Measurements from ENCODE around the gene FUT2. TPM values are rescaled to one million over a fixed set of nuclear protein-coding genes. Genes with fewer than 3 reads are reported as not detected.

Gene FUT2
- total and polyA plus RNA-seq, 2 of the 13 experiments (the other 11 are each of a cell fraction or from before 2014, with no cell fraction given): 0.07 TPM; not detected in 1

DNA sequence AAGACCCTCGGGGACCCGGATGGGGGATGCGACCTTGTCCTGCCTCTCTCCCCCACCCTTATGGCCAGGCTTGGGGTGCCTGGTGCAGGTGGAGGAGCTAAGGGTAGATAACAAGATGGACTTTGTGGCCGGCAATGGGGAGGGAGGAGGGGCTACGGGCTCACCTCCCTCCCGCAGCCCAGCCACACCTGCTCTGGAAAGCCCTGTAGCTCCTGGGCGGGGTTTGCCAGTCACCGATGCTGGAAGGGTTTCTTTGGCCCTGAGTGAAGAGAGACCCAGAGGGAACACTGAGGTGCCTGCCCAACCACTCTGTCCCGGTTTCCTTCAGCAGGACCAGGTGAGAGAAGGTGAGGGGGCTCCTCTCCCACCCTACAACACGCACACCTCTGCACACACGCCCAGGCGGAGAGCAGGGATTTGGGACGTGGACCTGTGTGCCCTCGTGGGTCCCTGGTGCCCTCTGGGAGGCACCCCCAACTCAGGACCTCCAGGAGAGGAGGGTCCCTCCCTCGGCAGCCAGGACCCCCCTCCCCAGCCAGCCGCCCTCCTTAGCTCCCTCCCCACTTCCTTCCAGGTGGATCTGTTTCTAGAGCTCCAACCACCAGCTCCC, at the start of gene FUT2 (continued):
- TF ChIP-seq THAP8 (CRISPR knock-in tag; IDR thresholded peaks at IDR 0.05; ENCODE audit: borderline replicate concordance): no peak
- no peak for TF ChIP-seq SRSF9 (IDR thresholded peaks at IDR 0.05; ENCODE audit: borderline replicate concordance, insufficient read depth, low read depth, low read length, poor library complexity, severe bottlenecking)
- no peak for TF ChIP-seq ZNF768 (CRISPR knock-in tag; IDR thresholded peaks at IDR 0.05)
- no peak for TF ChIP-seq SSRP1 (CRISPR knock-in tag; IDR thresholded peaks at IDR 0.05)
- TF ChIP-seq ZNF891 (CRISPR knock-in tag; IDR thresholded peaks at IDR 0.05): no peak
- no peak for TF ChIP-seq HOXA9 (CRISPR knock-in tag; IDR thresholded peaks at IDR 0.05; ENCODE audit: borderline replicate concordance)
- no peak for TF ChIP-seq SRSF1 (optimal IDR thresholded peaks at IDR 0.05; ENCODE audit: low read depth, low read length)
- no peak for TF ChIP-seq POLR2A (IDR thresholded peaks at IDR 0.05; ENCODE audit: insufficient read depth in 1 of 2, low read depth in 2 of 2, low read length in 2 of 2)
- TF ChIP-seq, protein P1, sequence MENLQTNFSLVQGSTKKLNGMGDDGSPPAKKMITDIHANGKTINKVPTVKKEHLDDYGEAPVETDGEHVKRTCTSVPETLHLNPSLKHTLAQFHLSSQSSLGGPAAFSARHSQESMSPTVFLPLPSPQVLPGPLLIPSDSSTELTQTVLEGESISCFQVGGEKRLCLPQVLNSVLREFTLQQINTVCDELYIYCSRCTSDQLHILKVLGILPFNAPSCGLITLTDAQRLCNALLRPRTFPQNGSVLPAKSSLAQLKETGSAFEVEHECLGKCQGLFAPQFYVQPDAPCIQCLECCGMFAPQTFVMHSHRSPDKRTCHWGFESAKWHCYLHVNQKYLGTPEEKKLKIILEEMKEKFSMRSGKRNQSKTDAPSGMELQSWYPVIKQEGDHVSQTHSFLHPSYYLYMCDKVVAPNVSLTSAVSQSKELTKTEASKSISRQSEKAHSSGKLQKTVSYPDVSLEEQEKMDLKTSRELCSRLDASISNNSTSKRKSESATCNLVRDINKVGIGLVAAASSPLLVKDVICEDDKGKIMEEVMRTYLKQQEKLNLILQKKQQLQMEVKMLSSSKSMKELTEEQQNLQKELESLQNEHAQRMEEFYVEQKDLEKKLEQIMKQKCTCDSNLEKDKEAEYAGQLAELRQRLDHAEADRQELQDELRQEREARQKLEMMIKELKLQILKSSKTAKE (CRISPR knock-in tag; IDR thresholded peaks at IDR 0.05; ENCODE audit: borderline replicate concordance): no peak
- TF ChIP-seq ZEB1 (IDR thresholded peaks at IDR 0.05; ENCODE audit: insufficient replicate concordance, low read depth): peak; percentile 72
- TF ChIP-seq KLF9 (CRISPR knock-in tag; IDR thresholded peaks at IDR 0.05; ENCODE audit: low read depth): no peak
- 0 out of 2 replicates have a peak, but pooled peaks have one; percentile 24 for TF ChIP-seq NFKB2 (CRISPR knock-in tag; IDR thresholded peaks at IDR 0.05; ENCODE audit: borderline replicate concordance)
- TF ChIP-seq FOSL1 (CRISPR knock-in tag; IDR thresholded peaks at IDR 0.05; ENCODE audit: borderline replicate concordance): no peak
- TF ChIP-seq ZNF382 (CRISPR knock-in tag; IDR thresholded peaks at IDR 0.05; ENCODE audit: borderline replicate concordance): no peak
- no peak for TF ChIP-seq HNF1B (CRISPR knock-in tag; IDR thresholded peaks at IDR 0.05)
- TF ChIP-seq SNAPC4 (CRISPR knock-in tag; IDR thresholded peaks at IDR 0.05): 0 out of 2 replicates have a peak, but pooled peaks have one; percentile 36
- no peak for TF ChIP-seq ZNF101 (CRISPR knock-in tag; IDR thresholded peaks at IDR 0.05; ENCODE audit: borderline replicate concordance, low read depth)
- no peak for TF ChIP-seq ZNF180 (CRISPR knock-in tag; IDR thresholded peaks at IDR 0.05; ENCODE audit: borderline replicate concordance, low read depth)
- TF ChIP-seq SALL1 (CRISPR knock-in tag; IDR thresholded peaks at IDR 0.05): peak; percentile 9; the same call in 1 of the 2 replicates
- no peak for TF ChIP-seq FOXK1 (CRISPR knock-in tag; IDR thresholded peaks at IDR 0.05; ENCODE audit: borderline replicate concordance, low read depth)
- no peak for TF ChIP-seq ZNF234 (CRISPR knock-in tag; conservative IDR thresholded peaks at IDR 0.05)
